Measurements from ENCODE around the gene SPOCD1. TPM values are rescaled to one million over a fixed set of nuclear protein-coding genes. Genes with fewer than 3 reads are reported as not detected.
"Not testable (repeated sequence)": the region's sequence is repeated elsewhere in the genome, so short reads cannot be mapped to it uniquely, and the experiment has no call there.

Gene SPOCD1
- total RNA-seq, 1 donor from 2014 or later, result 39.8 TPM

DNA sequence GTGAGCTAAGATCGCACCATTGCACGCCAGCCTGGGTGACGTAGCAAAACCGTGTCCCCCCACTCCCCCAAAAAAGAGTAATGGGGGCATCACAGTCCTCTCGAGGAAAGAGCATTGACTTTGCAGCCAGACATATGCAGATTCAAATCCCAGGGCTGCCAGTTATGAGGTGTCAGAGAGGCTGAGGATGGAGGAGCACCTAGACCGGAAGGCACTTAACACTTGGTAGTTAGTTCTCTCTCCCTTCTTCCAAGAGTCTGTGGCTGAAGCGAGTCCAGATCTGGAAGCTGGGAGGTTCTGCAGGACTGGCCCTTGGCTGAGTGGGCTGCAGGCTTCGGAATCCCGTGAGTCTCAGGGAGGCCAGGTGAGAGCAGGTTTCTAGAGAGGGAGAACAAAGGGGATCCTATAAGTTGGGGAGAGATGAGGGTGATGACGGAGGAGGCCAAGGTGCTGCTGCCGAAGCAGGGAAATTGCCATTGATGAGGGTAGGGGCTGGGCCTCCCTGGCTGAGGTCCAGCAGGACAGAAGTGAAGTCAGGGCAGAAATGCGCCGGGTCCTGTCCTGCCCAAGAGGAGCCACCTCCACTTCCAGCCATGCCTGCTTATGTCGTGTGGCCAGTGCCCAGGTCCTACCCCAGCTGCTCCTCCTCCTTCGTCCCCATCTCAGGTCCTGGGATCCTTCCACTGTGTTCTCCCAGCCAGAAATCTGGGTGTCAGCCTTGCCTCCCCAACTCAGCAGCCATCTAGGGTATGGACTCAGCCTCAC lies 13.3 kb upstream of the SPOCD1 start:
- DNase-seq (ENCODE audit: low spot score), result peak; percentile 27

DNA sequence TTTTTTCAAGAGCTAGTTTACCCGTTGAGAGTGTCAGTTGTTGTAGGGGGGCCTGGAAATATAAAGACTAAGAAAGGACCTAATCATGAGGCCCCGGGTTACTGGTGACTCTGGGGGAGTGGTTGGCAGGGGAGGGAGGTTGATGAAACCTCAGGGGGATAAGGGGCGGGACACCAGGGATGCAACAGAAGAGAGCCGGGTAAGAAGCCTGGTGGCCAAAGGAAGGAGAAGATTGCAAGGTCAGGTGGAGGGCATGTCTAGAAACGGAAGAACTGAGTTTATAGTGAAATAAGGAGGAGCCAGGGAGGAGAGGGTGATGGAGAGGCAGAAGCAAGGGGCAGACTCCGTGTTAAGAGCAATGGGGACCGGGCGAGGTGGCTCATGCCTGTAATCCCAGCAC lies 12.5 kb upstream of the SPOCD1 start:
- peak; percentile 32 for DNase-seq (ENCODE audit: low spot score)

DNA sequence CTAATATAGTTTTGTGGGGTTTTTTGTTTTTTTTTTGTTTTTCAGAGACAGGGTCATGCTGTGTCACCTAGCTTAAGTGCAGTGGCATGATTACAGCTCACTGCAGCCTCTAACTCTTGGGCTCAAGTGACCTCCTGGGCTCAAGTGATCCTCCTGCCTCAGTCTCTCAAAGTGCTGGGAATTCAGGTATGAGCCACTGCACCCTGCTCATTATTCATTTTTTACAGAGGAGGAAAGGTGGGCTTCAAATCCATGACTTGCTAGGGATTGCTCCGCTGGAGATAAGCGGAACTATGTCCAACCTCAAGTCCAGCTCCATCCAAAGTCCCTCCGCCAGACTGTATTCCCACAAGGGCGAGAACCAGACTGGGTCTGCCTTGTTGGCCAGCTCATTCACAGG lies 8.0 kb upstream of the SPOCD1 start:
- DNase-seq (ENCODE audit: low spot score), result peak; percentile 17

DNA sequence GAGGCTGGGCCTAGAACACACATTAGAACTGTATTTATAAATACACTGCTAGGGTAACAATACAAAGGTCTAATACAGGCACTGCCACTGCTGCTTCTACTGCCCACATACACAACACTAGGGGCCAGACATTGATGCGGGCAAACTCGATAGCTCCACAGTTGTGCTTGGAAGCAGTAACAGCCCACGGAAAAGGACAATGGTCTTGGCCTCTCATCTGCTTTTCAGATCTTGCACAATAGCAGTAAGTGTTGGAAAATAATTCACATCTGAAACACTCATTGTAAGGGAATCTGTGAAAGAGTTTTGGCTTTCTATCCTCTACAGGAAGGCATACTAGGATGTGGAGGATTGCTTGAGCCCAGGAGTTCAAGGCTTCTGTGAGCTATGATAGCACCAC lies 6.9 kb upstream of the SPOCD1 start:
- DNase-seq (ENCODE audit: low spot score), result peak; percentile 14

DNA sequence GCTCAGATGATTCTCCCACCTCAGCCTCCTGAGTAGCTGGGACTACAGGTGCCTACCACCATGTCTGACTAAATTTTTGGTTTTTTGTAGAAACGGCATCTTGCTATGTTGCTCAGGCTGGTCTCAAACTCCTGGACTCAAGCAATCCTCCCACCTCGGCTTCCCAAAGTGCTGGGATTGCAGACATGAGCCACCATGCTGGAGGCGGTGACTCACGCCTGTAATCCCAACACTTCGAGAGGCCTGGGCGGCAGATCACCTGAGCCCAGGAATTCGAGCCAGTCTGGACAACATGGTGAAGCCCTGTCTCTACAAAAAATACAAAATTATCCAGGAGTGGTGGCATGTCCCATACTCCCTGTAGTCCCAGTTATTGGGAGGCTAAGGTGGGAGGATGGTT lies 4.4 kb upstream of the SPOCD1 start:
- peak; percentile 5 for DNase-seq (ENCODE audit: low spot score)

DNA sequence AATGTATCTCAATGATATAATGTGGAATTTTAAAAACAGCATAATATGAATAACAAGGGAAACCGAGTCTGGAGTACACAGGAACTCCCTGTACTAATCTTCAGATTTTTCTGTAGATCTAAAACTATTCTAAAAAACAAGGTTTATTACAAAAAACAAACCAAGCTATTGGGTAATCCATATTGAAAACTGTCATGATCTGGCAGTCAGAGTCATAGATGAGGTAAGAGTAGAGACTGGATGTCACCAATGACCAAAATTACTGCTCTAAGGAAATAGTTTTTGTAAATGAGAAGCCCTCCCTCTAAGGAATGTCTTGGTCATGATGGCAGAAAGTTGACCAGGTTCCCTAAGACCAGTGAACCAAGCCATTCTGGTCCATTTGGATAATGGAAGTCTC lies 2.4 kb upstream of the SPOCD1 start:
- peak; percentile 6 for DNase-seq (ENCODE audit: low spot score)

DNA sequence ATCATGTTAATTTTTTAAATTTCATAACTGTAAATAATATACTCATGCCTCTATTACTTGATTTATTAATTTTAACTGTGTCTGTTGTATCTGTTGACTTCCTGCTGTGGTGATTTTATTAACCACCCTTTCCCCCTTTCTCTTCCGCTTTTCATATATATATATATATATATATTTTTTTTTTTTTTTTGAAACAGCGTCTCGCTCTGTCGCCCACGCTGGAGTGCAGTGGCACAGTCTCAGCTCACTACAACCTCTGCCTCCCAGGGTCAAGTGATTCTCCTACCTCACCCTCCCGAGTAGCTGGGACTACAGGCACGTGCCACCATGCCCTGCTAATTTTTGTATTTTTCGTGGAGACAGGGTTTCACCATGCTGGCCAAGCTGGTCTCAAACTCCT lies 1.1 kb upstream of the SPOCD1 start:
- DNase-seq (ENCODE audit: low spot score), result peak; percentile 24

DNA sequence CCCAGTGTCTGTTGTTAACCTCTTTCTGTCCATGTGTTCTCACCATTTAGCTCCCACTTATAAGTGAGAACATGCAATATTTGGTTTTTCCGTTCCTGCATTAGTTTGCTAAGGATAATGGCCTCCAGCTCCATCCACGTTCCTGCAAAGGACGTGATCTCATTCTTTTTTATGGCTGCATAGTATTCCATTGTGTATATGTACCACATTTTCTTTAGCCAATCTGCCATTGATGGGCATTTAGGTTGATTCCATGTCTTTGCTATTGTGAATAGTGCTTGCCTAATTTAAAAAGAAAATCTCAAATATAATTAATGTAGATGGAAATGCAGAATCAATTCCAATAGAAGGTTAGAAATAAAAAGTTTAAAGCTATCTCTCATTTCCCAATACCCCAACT lies 679 bp upstream of the SPOCD1 start:
- DNase-seq (ENCODE audit: low spot score), result not testable (repeated sequence)

DNA sequence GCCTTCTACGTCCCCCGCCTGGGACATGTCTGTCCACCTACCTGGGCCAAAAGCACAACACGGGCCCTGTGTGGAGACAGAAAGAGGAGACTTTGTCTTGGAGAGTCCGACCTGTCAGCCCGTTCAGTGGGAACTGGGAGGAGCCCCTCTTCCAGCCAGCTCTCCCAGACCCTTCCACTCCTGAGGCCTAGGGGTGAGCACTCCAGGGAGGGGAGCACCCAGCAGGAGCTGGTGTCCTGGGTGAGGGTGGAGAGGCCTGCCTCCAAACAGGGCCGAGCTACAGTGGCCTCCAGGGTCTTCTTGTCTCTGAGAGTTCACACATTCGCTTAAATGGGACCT lies 546 bp downstream of the SPOCD1 start:
- DNase-seq (ENCODE audit: low spot score), result peak; percentile 38

DNA sequence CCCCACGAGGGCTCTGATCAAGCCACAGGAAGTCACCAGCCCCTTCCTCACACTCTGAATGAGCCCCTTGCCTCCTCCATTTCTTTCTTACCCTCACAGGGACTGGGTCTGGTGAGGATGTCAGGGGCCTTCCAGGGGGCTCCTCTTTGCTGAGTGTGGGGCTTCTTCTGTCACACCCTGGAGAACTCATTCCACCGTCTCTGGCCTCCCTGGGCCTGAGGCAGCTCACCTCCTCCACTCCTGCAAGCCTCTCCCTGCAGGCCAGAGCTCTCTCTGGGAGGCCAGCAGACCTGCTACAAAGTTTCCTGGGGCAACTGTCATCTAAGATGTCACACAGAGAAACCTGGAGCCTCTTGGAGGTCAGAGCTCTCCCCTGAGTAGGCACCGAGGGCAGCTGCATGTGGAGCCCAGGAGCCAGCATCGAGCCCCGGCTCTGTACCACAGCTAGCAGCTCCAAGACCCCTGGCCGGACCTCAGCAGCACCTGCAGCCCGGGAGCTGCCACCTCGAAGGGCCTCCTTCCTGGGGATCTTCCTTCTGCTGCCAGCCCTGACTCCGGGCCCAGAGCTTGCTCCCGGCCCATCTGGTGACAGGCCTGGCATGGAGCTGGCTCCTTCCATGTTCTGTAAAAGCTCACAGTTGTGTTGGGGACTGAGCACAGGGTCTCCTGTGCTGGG lies 1.1 kb downstream of the SPOCD1 start:
- DNase-seq (ENCODE audit: low spot score), result peak; percentile 32

DNA sequence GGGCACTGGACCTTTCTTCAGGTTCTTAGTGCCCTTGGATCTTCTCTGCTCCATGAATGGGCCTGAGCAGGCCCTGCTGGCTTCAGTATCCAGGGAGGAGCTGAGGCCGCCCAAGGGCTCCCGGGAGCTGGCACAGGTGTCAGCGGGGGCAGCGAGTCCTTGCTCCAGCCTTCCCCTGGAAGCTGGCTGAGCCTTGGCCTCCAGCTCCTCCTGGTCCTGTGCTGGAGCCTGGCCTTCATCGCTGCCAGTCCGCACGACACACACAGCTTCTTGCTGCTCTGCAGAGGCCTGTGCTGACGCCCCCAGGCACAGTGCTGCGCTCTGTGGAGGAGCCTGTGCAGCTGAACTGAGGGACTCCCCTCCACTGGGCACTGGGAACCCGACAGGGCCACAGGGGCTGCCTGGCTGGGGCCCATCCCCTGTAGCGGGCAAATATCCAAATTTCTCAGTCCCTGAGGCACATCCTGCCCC lies 1.7 kb downstream of the SPOCD1 start:
- DNase-seq (ENCODE audit: low spot score), result peak; percentile 29

DNA sequence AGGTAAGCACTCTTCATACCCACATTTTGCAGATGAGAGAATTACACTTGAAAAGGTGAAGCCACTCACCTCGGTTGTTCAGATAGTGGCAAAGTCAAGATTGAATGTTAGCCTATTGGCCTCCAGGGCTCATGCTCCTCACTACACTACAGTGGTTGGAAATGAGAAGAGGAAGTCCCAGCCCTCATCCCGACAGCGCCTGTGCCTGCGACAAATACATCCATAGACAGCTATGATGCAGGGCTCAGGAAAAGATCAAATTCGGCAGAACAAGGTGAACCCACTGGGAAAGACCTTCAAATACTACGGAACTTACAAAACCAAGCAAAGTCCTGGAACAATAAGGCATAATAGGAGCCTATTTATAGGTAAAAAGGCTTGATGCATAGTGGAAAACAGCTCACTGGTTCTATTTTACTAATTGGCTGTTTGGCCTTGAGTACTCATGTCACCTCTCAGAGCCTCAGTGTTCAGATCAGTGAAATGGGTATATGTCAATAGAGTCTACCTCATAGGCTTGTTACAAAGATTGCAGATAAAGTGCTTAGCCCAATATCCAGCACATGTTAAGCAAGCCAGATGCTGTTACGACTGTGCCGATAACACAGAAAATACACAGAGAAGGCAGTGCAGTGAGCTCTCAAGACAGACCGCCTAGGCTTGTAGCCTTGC lies 3.5 kb downstream of the SPOCD1 start:
- DNase-seq (ENCODE audit: low spot score), result peak; percentile 5

DNA sequence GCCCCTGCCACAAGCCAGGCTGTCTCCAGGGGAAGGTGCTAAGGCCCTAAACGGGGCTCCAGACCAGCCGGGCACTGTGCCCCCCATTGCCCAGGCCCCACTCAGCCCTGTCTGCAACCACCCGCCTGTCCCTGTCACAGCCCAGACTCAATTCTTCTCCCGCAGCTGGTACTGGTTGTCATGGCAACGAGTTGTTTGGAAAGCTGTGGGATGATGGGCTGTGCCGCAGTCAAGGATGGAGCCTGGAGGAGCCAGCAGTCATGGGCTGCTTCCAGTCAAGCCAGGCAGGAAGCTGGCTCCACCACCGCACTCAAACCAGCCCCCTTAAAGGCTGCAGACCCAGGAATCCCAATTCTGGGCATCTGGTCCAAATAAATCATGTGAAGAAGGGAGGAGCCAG lies 4.2 kb downstream of the SPOCD1 start:
- DNase-seq (ENCODE audit: low spot score), result peak; percentile 38

DNA sequence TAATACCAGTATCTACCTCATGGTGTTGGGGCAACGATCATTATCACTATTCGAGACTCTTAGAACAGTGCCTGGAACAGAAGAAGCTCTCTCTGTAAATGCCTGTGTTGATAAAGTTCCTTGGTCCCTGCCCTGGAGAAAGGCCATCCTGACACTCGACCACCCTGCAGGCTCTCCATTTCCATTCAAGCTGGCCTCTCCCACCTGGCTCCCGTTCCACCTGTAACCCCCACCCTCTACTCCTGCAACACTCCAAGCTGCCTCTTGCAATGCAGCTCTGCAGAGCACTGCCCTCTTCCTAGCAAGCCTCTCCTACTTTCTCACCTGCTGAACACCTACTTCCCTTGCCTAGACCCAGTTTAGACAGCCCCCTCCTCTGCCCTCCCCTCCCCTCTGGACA lies 6.1 kb downstream of the SPOCD1 start:
- peak; percentile 30 for DNase-seq (ENCODE audit: low spot score)

DNA sequence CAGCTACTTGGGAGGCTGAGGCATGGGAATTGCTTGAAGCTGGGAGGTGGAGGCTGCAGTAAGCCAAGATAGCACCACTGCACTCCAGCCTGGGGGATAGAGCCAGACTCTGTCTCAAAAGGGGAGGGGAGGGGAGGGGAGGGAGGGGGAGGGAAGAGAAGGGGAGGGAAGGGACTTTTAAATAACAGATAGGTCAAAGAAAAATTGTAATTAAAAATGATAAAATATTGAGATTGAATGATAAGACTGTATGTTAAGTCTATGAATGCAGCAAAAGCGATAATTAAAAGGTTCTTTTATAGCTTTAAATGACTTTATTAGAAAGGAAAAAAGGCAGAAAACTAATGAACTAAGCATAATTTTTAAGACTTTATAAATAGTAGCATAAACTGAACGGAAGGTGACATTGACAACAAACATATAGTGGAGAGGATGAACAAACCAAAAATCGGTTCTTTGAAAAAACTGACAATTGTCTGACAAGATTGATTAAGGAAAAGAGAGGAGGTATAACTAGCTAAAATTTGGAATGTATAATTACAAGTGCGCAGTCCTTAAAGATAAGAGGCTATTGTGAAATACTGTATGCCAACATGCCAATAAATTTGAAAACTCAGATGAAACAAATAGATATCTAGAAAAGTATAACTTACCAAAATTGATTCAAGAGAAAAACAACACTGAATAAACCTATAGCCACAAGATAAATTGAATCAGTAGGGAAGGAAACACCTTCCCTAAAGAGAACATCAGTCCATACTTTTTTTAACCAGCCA lies 8.4 kb downstream of the SPOCD1 start:
- no peak for DNase-seq (ENCODE audit: low spot score)

DNA sequence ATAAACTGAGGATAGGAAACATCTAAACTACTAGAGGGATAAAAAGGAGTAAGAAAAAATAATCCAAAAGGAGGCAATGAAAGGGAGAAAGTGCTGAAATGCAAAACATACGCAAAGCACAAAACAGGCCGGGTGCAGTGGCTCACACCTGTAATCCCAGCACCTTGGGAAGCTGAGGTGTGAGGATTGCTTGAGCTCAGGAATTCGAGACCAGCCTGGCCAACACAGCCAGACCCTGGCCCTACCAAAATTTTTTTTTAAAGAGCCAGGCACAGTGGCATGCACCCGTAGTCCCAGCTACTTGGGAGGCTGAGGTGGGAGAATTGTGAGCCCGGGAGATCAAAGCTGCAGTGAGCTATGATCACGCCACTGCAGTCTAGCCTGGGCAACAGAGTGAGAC lies 10.5 kb downstream of the SPOCD1 start:
- peak; percentile 17 for DNase-seq (ENCODE audit: low spot score)

DNA sequence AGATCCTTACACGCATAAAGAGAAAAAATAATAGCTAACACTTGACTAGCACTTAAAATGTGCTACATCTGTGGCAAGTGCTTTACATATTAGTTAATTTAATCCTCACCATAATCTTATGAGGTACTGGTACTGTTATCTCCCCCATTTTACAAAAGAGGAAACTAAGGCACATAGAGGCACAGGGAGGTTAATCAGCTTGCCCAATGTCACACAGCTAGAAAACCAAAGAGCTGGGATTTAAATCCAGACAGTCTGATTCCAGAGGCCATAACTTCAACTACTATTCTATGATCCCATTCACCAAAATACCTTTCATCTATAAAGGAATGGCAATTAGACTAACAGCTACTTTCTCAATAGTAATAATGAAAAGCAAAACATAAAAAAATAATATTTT lies 11.7 kb downstream of the SPOCD1 start:
- no peak for DNase-seq (ENCODE audit: low spot score)

DNA sequence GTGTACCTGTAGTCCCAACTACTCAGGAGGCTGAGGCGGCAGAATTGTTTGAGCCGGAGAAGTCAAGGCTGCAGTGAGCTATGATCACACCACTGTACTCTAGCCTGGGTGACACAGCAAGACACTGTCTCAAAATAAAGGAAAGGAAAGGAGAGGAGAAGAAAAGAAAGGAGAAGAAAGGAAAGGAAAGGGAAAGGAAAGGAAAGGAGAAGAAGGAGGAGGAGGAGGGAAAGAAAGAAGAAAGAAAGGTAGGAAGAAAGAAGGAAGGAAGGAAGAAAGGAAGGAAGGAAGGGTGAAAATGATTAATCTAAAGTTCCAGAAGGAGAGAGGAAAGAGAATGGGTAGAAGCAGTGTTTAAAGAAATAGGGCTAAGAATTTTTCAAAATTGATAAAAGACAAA lies 12.2 kb downstream of the SPOCD1 start:
- DNase-seq (ENCODE audit: low spot score), result no peak

DNA sequence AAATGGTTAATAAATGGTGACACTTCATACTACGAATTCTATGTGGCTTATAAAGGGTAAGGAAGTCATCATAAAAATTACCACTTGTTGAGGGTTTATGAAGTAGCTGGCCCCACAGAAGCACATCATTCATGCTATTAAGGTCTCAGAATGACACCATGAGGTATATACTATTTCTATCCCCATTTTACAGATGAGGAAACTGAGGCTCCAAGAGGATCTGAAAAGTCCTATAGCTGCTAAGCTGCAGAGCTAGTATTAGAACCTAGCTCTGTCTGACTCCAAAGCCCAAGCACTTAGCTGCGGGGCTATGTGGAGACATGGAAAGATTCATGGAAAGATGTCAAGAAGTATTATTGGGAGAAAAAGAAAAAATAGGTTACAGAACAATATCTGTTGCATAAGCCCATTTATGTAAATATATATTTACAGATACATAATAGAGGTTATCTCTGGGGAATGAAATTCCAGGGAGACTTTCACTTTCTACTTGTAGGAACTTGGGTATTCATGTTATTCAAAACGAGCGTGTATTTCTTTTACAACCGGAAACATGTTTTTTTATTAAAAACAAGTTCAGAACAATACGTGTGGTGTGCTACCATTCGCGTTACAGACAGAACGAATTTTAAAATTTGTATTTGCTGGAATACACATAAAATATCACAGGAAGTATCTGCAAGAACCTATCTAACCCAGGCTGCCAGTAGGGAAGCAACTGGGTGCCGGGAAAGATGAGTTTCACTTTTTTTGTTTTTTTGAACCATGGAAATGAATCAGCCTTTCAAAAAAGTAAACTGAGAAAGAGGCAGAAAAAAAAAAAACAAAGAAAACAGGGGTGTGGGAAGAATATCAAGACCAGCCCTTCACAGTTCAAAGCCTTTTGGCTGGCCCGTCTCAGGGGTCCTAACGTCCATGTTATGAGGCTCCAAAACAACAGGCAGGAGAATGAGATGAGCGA lies 13.4 kb downstream of the SPOCD1 start:
- DNase-seq (ENCODE audit: low spot score), result peak; percentile 19

DNA sequence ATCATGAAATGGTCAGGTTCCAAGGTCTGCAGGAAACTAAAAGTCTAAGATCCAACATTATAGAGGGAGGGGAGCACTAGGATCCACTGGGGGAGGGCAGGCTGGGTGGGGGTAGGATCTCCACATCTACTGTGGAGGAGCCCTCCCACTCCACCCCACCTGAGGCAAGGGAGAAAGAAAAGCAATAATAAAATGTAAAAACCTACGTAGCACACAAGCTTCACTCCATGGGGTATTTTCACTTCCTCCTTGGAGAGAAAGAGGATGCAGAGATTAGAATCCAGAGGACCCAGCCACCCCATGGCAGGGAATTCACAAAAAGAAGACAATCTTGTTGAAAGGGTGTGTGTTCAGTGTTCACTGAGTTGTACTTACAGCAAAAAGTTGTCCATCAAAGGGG lies 14.4 kb downstream of the SPOCD1 start:
- peak; percentile 8 for DNase-seq (ENCODE audit: low spot score)

DNA sequence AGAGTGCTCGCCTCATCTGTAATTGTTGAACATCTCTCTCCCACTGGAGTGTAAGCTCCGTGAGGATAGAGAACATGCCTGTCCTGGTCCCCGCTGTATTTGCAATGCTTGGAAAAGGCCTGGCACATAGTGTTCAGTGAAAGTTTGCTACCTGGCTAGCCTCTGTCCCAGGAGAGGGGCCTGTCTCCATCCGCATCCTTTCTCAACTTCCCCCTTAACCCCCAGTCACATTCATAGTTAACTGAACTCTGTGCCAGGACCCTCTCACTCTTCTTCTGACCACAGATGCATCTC lies 15.2 kb downstream of the SPOCD1 start:
- DNase-seq (ENCODE audit: low spot score), result peak; percentile 34
